Stomach (tissue), 4 donors: ENCODE data around the gene GRK4.

Source experiments
- CTCF ChIP-seq, 7 experiments: fragments of 450-650 bp in 4 of 7; fragments of 200-600 bp in 3 of 7; sonication (generic) in 3 of 7; IDR thresholded peaks; one replicate each; pipeline ENCODE4 v1.5.1; 2016 to 2019; ENCODE audit warnings: antibody characterized with exemption in 7 of 7, control low read depth in 2 of 7, mild to moderate bottlenecking in 1 of 7
- EP300 ChIP-seq: sonication (generic); formaldehyde crosslinking; IDR thresholded peaks from one replicate; pipeline ENCODE4 v1.6.1; 2017; ENCODE audit warnings: antibody characterized with exemption

GRCh38 chr4:2936773-2937145, 26.6 kb upstream of the GRK4 start:
- TF ChIP-seq CTCF (IDR thresholded peaks at IDR 0.05) (no peak), EP300 (no peak)
